K562 (cell line): ENCODE measurements around the gene ERC2.

Experiments used
- CEBPG ChIP-seq, 3 experiments: fragments of 200-800 bp in 1 of 3; sonication (Bioruptor generic) in 1 of 3; sonication (generic) in 1 of 3; formaldehyde crosslinking in 1 of 3; IDR thresholded peaks in 2 of 3; conservative IDR thresholded peaks in 1 of 3; 2 replicates each; pipeline versions ENCODE4 v1.6.1 to v1.8.0; 2016 to 2022; ENCODE audit warnings: missing compliant biosample characterization in 2 of 3, missing genetic modification characterization in 2 of 3, mild to moderate bottlenecking in 1 of 3, missing genetic modification reagents in 1 of 3
- FOXM1 ChIP-seq, 2 experiments: fragments of 450-650 bp in 1 of 2; sonication (generic) in 1 of 2; formaldehyde crosslinking in 1 of 2; IDR thresholded peaks; 2 replicates each; pipeline versions ENCODE4 v1.6.1 to v1.9.0; 2017 to 2022; ENCODE audit warnings: low read depth in 2 of 2, mild to moderate bottlenecking in 2 of 2, missing genetic modification reagents in 1 of 2, moderate library complexity in 1 of 2
- KDM1A ChIP-seq, 2 experiments: fragments of 450-650 bp; IDR thresholded peaks; 2 replicates each; pipeline ENCODE4 v1.6.1; 2016; ENCODE audit warnings: mild to moderate bottlenecking in 2 of 2
- STAT5B ChIP-seq: fragments of 250-450 bp; sonication (Bioruptor Pico); IDR thresholded peaks from 2 replicates; pipeline ENCODE4 v1.8.0; 2021; ENCODE audit warnings: mild to moderate bottlenecking, inconsistent platforms
- TCF7L2 ChIP-seq: fragments of 150-350 bp; IDR thresholded peaks from 2 replicates; pipeline ENCODE4 v1.6.1; 2016; ENCODE audit warnings: low read depth, mild to moderate bottlenecking, low read length, moderate library complexity
- TF ChIP-seq, protein P1 (sequence below), 2 experiments: fragments of 450-650 bp in 1 of 2; sonication (generic) in 1 of 2; formaldehyde crosslinking in 1 of 2; IDR thresholded peaks in 1 of 2; conservative IDR thresholded peaks in 1 of 2; 2 replicates each; pipeline versions ENCODE4 v1.6.1 to v1.8.1; 2016 to 2023; ENCODE audit warnings: mild to moderate bottlenecking in 2 of 2, moderate library complexity in 2 of 2, inconsistent platforms in 1 of 2, missing genetic modification reagents in 1 of 2
- TF ChIP-seq, protein P2 (sequence below): sonication (generic); formaldehyde crosslinking; IDR thresholded peaks from 2 replicates; pipeline ENCODE4 v1.9.0; 2022; ENCODE audit warnings: mild to moderate bottlenecking, missing genetic modification reagents
- TF ChIP-seq, protein P3 (sequence below): fragments of 450-650 bp; IDR thresholded peaks from 2 replicates; pipeline ENCODE4 v1.6.1; 2016

DNA sequence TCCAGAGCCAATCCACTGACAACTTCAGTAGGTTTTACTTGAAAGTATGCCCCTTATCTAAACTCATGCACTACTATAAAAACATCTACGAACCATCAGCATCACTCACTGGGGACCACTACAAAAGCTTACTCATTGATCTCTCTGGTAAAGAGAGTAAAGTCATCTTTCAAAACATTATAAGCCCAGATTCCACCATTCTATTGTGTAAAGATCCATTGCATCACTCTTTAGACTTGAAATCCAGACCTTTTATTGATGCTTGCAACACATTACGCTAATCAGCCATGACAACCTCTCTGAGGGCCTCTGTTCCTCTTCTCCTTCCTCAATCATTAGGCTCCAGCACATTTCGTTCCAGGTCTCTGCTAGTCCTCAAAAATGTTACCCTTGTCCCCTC lies 732.3 kb downstream of the ERC2 start:
- TF ChIP-seq, protein P1, sequence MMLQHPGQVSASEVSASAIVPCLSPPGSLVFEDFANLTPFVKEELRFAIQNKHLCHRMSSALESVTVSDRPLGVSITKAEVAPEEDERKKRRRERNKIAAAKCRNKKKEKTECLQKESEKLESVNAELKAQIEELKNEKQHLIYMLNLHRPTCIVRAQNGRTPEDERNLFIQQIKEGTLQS (IDR thresholded peaks at IDR 0.05) = no peak
- TF ChIP-seq, protein P1 (CRISPR knock-in tag; conservative IDR thresholded peaks at IDR 0.05) = no peak
- no peak for TF ChIP-seq CEBPG (CRISPR knock-in tag; IDR thresholded peaks at IDR 0.05)
- no peak for TF ChIP-seq CEBPG (tag; conservative IDR thresholded peaks at IDR 0.05 in 1 of 2, IDR thresholded peaks at IDR 0.05 in 1 of 2)
- TF ChIP-seq TCF7L2 = no peak
- TF ChIP-seq, protein P2, sequence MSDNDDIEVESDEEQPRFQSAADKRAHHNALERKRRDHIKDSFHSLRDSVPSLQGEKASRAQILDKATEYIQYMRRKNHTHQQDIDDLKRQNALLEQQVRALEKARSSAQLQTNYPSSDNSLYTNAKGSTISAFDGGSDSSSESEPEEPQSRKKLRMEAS (CRISPR knock-in tag) = no peak
- TF ChIP-seq FOXM1 (IDR thresholded peaks at IDR 0.05; ENCODE audit: low read depth) = no peak
- TF ChIP-seq FOXM1 (CRISPR knock-in tag; IDR thresholded peaks at IDR 0.05; ENCODE audit: low read depth) = no peak
- TF ChIP-seq KDM1A (IDR thresholded peaks at IDR 0.05) = no peak
- TF ChIP-seq, protein P3, sequence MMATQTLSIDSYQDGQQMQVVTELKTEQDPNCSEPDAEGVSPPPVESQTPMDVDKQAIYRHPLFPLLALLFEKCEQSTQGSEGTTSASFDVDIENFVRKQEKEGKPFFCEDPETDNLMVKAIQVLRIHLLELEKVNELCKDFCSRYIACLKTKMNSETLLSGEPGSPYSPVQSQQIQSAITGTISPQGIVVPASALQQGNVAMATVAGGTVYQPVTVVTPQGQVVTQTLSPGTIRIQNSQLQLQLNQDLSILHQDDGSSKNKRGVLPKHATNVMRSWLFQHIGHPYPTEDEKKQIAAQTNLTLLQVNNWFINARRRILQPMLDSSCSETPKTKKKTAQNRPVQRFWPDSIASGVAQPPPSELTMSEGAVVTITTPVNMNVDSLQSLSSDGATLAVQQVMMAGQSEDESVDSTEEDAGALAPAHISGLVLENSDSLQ = no peak
- no peak for TF ChIP-seq STAT5B (CRISPR knock-in tag)
